HG03558 (cell line): ENCODE data around the gene HUS1.
A peak's percentile ranks its signal among the peaks of the same experiment; 100 is the strongest.
"Not testable (repeated sequence)": the region's sequence is repeated elsewhere in the genome, so short reads cannot be mapped to it uniquely, and the experiment has no call there.

ENCODE experiments used
- ATAC-seq: cut with Tn5 transposase; IDR thresholded peaks from one replicate; pipeline ENCODE4 v1.9.1; 2021; ENCODE audit warnings: moderate number of reproducible peaks; ENCODE audit not compliant: unreplicated experiment; ENCODE audit errors: extremely low read depth

HUS1 gene

GRCh38 chr7:47982610-47983009, 3.2 kb upstream of the HUS1 start:
- no peak for ATAC-seq

DNA sequence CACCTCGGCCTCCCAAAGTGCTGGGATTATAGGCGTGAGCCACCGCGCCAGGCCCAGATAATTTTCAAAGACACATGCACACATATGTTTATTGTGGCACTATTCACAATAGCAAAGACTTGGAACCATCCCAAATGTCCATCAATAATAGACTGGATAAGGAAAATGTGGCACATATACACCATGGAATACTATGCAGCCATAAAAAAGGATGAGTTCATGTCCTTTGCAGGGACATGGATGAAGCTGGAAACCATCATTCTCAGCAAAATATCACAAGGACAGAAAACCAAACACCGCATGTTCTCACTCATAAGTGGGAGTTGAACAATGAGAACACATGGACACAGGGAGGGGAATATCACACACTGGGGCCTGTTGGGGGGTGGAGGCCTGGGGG, 1.2 kb upstream of the HUS1 start:
- not testable (repeated sequence) for ATAC-seq

DNA sequence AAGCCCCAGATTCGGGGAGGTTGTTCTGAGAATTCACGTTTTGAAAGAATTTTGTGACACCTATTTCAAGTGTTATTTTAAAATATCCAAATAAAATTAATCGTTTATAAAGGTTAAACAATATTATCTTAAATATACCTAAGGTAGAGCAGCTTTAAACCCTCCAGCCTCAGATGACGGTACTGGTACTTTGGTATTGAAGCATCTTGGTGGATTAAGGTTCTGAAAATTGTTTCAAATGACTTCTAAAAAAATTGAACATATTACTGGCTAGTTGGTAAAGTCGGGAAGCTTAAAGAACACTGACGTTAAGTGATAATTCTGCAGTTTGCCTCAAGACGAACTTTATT, 392 bp upstream of the HUS1 start:
- no peak for ATAC-seq

GRCh38 chr7:47978790-47979144, 648 bp downstream of the HUS1 start:
- no peak for ATAC-seq

GRCh38 chr7:47973739-47974138, 5.7 kb downstream of the HUS1 start:
- no peak for ATAC-seq

GRCh38 chr7:47970761-47971160, 8.7 kb downstream of the HUS1 start:
- no peak for ATAC-seq

DNA sequence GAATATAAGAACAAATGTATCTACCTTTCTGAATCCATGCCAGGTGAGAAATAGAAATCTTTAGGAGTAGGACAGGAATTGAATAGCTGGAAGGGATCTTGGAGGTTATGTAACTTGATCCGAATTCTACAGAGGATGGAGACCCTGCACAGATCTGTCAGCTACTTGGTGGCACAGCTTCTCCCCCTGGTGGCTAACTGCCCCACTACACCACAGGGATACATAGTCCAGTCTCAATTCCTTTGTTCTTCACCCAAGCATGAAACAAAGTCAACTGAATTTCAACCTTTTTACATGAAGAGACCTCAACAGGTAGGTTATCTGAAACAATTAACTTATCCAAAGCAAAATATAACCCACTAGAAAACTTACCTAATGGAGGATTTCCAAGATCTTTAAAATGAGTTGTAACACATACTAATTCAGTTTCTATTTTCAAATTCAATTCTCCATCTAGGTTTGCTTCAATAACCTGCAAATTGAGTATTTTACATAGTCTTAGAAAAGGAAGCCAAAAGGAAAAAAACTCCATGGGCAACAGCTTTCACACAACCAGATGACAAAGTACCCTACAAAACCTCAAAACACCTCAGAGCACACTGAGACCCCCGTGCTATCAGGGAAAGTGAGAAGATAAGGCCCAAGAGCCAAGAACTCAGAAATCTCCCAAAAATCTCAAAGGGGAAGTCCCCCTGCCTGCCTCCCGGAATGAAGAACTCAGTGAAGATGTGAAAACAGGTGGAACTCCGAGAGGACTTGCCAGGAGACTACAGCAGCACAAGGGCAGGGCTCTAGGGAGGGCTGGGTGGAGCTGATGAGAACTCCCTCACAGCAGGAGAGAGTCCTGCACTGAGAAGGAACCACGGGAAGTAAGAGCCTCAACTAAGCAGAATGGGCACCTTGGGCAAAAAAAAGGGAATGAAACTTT, 10.3 kb downstream of the HUS1 start:
- ATAC-seq = peak; percentile 69

DNA sequence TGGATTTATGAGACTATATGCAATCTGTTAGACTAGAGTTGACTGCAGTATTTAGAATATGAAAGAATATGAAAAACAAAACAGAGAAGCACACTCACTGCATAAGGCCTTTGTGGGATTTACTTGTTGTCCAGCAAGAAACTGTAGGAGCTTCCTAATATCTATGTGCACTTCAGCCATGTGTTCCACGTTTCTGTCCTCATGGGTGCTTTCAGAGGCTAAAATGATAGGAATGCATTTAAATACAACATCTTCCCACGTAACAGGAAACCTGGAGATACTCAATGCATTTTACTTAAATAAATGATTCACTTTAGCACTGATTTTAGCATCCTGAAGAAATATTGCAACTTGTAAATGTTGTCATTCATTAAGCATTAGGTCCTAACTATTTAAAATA, 11.7 kb downstream of the HUS1 start:
- ATAC-seq = no peak

DNA sequence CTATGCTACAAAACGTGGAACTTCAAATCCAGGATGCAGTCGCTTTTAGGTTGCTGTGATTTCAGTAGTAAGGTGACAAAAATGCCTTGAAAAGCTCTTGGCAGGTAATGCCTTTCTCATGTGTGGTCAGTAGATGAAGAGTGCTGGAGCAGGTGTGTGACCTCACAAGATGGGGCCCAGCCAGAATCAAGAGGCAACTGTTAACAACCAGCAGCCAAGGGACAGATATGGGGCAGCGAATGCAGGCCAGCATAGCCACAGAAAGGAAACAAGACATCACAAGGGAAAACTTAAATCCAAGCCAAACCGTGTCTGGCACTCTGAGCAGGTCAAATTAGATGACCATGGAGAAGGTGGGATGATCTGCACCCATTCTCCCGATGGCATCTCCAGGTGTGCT, 12.3 kb downstream of the HUS1 start:
- ATAC-seq = no peak

GRCh38 chr7:47965456-47965855, 14.0 kb downstream of the HUS1 start:
- no peak for ATAC-seq

GRCh38 chr7:47962262-47962661, 17.2 kb downstream of the HUS1 start:
- no peak for ATAC-seq

GRCh38 chr7:47957156-47957555, 22.3 kb downstream of the HUS1 start:
- ATAC-seq = no peak

DNA sequence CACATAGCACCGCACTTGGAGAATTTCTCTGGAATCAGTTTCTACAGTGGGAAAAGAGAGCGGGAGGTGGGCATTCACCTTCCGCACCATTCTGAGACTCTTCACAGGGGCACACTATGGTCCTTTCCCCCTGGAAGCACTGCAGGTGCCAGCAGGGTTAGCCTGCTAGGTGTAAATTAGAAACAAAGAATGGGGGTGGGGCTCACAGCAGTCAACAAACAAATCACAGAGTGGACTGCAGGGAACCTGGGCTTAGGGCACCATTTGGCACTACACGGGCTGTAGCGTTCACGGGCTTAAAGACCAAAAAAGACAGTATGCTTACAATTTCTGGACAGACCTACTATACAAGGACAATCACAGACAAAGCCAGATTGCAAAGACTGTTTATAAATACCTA, 23.2 kb downstream of the HUS1 start:
- ATAC-seq = no peak

- peak; percentile 14 for ATAC-seq
These were observed 25.0 kb downstream of the HUS1 start for GRCh38 chr7:47954231-47954911.

DNA sequence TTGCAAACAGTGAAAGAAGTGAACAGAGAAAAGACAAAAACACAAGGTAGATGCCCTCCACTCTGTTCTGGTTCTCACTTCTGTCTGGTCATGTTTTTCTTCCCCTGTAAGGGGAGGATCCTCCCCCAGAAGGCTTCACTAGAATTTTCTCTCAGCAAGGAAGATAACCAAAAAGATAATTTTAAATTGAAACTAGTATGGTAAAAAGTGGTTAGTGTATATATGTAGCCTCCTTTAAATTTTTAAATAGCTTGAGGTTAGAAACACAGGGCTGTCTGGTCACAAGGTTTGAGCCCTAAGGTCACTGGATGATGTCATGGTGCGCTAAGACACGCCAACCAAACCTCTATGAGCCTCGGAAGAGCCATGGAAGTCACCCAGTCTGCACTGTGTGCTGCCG, 25.6 kb downstream of the HUS1 start:
- peak; percentile 36 for ATAC-seq

DNA sequence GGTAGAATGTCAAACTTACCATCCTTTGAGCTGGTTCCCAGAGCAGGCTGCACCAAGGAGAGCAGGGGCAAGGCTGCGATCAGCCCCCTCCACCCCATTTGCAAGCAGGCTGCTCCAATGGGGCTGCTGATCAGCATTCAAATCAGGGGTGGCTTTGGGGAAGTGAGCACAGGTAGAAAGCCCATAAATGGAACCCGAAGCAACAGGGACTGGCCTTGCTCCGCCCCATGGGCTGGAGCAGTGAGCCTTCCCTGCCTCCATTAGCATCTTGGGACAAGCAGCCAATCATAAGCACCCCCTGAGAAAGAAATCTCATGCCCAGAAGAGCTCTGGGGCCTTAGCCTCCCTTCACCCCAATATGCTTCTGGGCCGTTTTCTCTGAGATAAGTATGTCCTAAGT, 27.2 kb downstream of the HUS1 start:
- no peak for ATAC-seq

GRCh38 chr7:47951374-47951773, 28.0 kb downstream of the HUS1 start:
- no peak for ATAC-seq

GRCh38 chr7:47950714-47951113, 28.7 kb downstream of the HUS1 start:
- no peak for ATAC-seq

- ATAC-seq = no peak
These were observed 29.7 kb downstream of the HUS1 start for GRCh38 chr7:47949703-47950102.

DNA sequence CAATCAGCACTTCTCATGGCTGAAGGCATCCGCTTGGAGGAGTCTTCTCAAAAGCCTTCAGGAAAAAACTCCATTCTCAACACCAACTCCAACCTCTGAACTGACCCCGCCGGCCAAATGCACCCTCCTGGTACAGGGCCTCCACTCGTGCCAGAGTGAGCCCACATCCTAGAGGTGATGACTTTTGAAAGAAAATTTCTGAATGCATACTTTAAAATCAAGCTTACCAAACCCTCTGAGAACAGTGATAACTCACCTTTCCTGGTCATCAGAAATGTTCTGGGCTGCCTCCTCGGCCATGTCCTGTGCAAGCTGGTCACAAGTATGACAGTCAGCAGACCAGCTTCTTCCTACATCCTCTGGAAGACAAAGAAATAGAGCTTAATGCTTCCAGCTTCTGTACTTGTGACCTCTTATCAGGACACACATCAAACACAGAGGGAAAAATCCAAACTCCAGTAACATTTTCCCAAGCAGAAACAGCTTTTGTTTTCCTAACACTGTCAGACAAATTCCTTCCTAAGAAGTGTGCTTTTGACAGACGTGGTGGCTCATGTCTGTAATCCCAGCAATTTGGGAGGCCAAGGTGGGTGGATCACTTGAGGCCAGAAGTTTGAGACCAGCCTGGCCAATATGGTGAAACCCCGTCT, 31.1 kb downstream of the HUS1 start, which contains the start of gene PKD1L1:
Gene PKD1L1, minus strand, starts transcription at position 326 of the 650 bp plus-strand sequence. Its CDS starts 26 bp downstream, at position 300.
- no peak for ATAC-seq

DNA sequence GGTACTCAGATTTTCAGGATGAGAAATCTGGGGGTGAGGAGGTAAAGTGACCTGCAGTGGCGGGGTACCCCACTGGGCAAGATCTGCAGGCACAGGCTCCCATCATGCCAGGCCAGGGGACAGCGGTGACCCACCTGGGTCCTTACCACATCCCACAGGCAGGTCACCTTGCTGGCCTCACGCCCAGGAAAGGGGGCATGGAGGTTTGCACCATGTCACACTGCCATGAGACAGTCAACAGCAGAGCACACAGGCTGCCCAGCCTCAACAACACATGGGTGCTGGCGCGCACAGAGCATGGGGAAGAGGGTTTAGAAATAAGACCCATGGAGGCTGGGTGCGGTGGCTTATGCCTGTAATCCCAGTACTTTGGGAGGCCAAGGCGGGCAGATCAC, 32.1 kb downstream of the HUS1 start:
- no peak for ATAC-seq
